OCI-LY1 (cell line): Measurements from ENCODE around the gene TMOD4.

Experiments used
- H2AFZ ChIP-seq: fragments of 200-600 bp; sonication (generic), shearing (Covaris generic); 2 replicates; pipeline ENCODE4 v1.6.0; 2014; ENCODE audit warnings: antibody characterized with exemption, mild to moderate bottlenecking, low read length
- H3F3A ChIP-seq: fragments of 200-600 bp; sonication (generic), shearing (Covaris generic); 2 replicates; pipeline ENCODE4 v1.6.0; 2014; ENCODE audit warnings: mild to moderate bottlenecking, antibody characterized with exemption, low read length, moderate library complexity; ENCODE audit not compliant: insufficient read depth
- H3K27ac ChIP-seq: fragments of 200-600 bp; sonication (generic); 2 replicates; pipeline ENCODE4 v1.5.1; 2014; ENCODE audit warnings: low read length, mixed run types, mild to moderate bottlenecking, low read depth; ENCODE audit not compliant: poor library complexity, severe bottlenecking
- H3K27me3 ChIP-seq: fragments of 200-600 bp; sonication (generic); 2 replicates; pipeline ENCODE4 v1.6.0; 2014; ENCODE audit warnings: antibody characterized with exemption, mild to moderate bottlenecking, low read length, moderate library complexity; ENCODE audit not compliant: insufficient read depth
- H3K36me3 ChIP-seq: fragments of 200-600 bp; sonication (generic); 2 replicates; pipeline ENCODE4 v1.6.1; 2014; ENCODE audit warnings: mild to moderate bottlenecking, antibody characterized with exemption, low read length, moderate library complexity, mixed read lengths; ENCODE audit not compliant: insufficient read depth
- H3K4me1 ChIP-seq: fragments of 200-600 bp; sonication (generic); 2 replicates; pipeline ENCODE4 v1.5.1; 2014; ENCODE audit warnings: mild to moderate bottlenecking, low read length, moderate library complexity; ENCODE audit not compliant: insufficient read depth, severe bottlenecking
- H3K4me2 ChIP-seq: fragments of 200-600 bp; sonication (generic), shearing (Covaris generic); 2 replicates; pipeline ENCODE4 v1.6.1; 2014; ENCODE audit warnings: low read length
- H3K4me3 ChIP-seq: fragments of 200-600 bp; sonication (generic); 2 replicates; pipeline ENCODE4 v1.5.1; 2014; ENCODE audit warnings: low read length, low read depth, mild to moderate bottlenecking, mixed read lengths; ENCODE audit not compliant: poor library complexity, severe bottlenecking
- H3K79me2 ChIP-seq: fragments of 200-600 bp; shearing (Covaris generic); 2 replicates; pipeline ENCODE4 v1.6.1; 2016; ENCODE audit warnings: mixed run types, low read length, mixed read lengths; ENCODE audit not compliant: insufficient read depth
- H3K9ac ChIP-seq: fragments of 200-600 bp; sonication (generic), shearing (Covaris generic); 2 replicates; pipeline ENCODE4 v1.6.1; 2014; ENCODE audit warnings: mild to moderate bottlenecking, low read length, mixed read lengths
- H3K9me2 ChIP-seq: fragments of 200-600 bp; sonication (generic), shearing (Covaris generic); 2 replicates; pipeline ENCODE4 v1.6.1; 2014; ENCODE audit warnings: low read depth, mild to moderate bottlenecking, low read length, mixed read lengths
- H3K9me3 ChIP-seq: fragments of 200-600 bp; shearing (Covaris generic); 2 replicates; pipeline ENCODE4 v1.6.1; 2014; ENCODE audit warnings: low read length, mixed read lengths
- H4K20me1 ChIP-seq: fragments of 200-600 bp; sonication (generic), shearing (Covaris generic); 2 replicates; pipeline ENCODE4 v1.6.0; 2016; ENCODE audit warnings: mild to moderate bottlenecking, low read length; ENCODE audit not compliant: insufficient read depth
- CTCF ChIP-seq: fragments of 200-600 bp; sonication (generic), shearing (Covaris generic); IDR thresholded peaks from 2 replicates; pipeline ENCODE4 v1.5.1; 2017; ENCODE audit warnings: mild to moderate bottlenecking, antibody characterized with exemption, low read length, moderate library complexity, mixed read lengths
- EZH2 ChIP-seq: fragments of 200-600 bp; sonication (generic), shearing (Covaris generic); IDR thresholded peaks from 2 replicates; pipeline ENCODE4 v1.8.0; 2017; ENCODE audit warnings: borderline replicate concordance, mixed run types, mild to moderate bottlenecking, antibody characterized with exemption, low read length, moderate library complexity, mixed read lengths

TMOD4 gene

GRCh38 chr1:151124763-151125403 is 50.9 kb downstream of the TMOD4 start:
- H3F3A ChIP-seq: no peaks in the 10 kb centered on the region
- no peaks in the 10 kb centered on the region for H3K4me1 ChIP-seq
- H3K79me2 ChIP-seq: no peaks in the 10 kb centered on the region
- no peaks in the 10 kb centered on the region for H3K9me3 ChIP-seq
- H3K36me3 ChIP-seq: no peaks in the 10 kb centered on the region
- H3K4me2 ChIP-seq: no peak overlapping the region
- H3K27ac ChIP-seq: no peak overlapping the region
- H3K9ac ChIP-seq: no peak overlapping the region
- no peaks in the 10 kb centered on the region for H3K27me3 ChIP-seq
- no peak overlapping the region for H2AFZ ChIP-seq
- TF ChIP-seq EZH2 (no peak), CTCF (no peak)
- H3K9me2 ChIP-seq: no peaks in the 10 kb centered on the region
- no peak overlapping the region for H3K4me3 ChIP-seq
- H4K20me1 ChIP-seq: no peaks in the 10 kb centered on the region
